K562 (cell line): ENCODE measurements around the gene ARHGAP22.

Experiments
- ADNP ChIP-seq: fragments of 200-800 bp; sonication (Bioruptor generic); IDR thresholded peaks from 2 replicates; pipeline ENCODE4 v1.6.1; 2016; ENCODE audit warnings: missing genetic modification characterization, missing compliant biosample characterization
- CTCF ChIP-seq, 3 experiments: IDR thresholded peaks in 2 of 3; conservative IDR thresholded peaks in 1 of 3; 2 replicates each; pipeline ENCODE4 v1.5.1; 2011 to 2012; ENCODE audit warnings: low read length in 3 of 3, mild to moderate bottlenecking in 3 of 3, control low read depth in 2 of 3, improper control_type of control experiment in 1 of 3, inconsistent platforms in 1 of 3, low read depth in 1 of 3, mixed read lengths in 1 of 3, moderate library complexity in 1 of 3; ENCODE audit not compliant: insufficient read depth in 2 of 3
- EP300 ChIP-seq: IDR thresholded peaks from 2 replicates; pipeline ENCODE4 v1.6.1; 2012; ENCODE audit warnings: low read length, improper control_type of control experiment
- ESRRA ChIP-seq: fragments of 450-650 bp; IDR thresholded peaks from 2 replicates; pipeline ENCODE4 v1.6.1; 2014; ENCODE audit warnings: low read depth, mild to moderate bottlenecking, moderate library complexity, borderline replicate concordance
- EZH2 ChIP-seq: IDR thresholded peaks from 2 replicates; pipeline ENCODE4 v1.6.1; 2012; ENCODE audit warnings: low read depth, mild to moderate bottlenecking, inconsistent platforms, low read length, borderline replicate concordance
- GTF2F1 ChIP-seq: IDR thresholded peaks from 2 replicates; pipeline ENCODE4 v1.6.1; 2011; ENCODE audit warnings: low read depth, low read length, improper control_type of control experiment
- KAT7 ChIP-seq: sonication (generic); formaldehyde crosslinking; IDR thresholded peaks from 2 replicates; pipeline ENCODE4 v1.8.0; 2022; ENCODE audit warnings: missing genetic modification reagents, mild to moderate bottlenecking, borderline replicate concordance
- MAFK ChIP-seq: IDR thresholded peaks from 2 replicates; pipeline ENCODE4 v1.6.1; 2011; ENCODE audit warnings: low read length, improper control_type of control experiment
- NFE2 ChIP-seq: IDR thresholded peaks from 2 replicates; pipeline ENCODE4 v1.6.1; 2014; ENCODE audit warnings: antibody characterized with exemption, low read depth
- RAD51 ChIP-seq: fragments of 450-650 bp; IDR thresholded peaks from 2 replicates; pipeline ENCODE4 v1.7.1; 2016; ENCODE audit warnings: low read depth, mild to moderate bottlenecking, borderline replicate concordance
- SMAD1 ChIP-seq: fragments of 150-350 bp; IDR thresholded peaks from 2 replicates; pipeline ENCODE4 v1.6.1; 2014; ENCODE audit warnings: low read length, low read depth; ENCODE audit not compliant: partially characterized antibody

DNA sequence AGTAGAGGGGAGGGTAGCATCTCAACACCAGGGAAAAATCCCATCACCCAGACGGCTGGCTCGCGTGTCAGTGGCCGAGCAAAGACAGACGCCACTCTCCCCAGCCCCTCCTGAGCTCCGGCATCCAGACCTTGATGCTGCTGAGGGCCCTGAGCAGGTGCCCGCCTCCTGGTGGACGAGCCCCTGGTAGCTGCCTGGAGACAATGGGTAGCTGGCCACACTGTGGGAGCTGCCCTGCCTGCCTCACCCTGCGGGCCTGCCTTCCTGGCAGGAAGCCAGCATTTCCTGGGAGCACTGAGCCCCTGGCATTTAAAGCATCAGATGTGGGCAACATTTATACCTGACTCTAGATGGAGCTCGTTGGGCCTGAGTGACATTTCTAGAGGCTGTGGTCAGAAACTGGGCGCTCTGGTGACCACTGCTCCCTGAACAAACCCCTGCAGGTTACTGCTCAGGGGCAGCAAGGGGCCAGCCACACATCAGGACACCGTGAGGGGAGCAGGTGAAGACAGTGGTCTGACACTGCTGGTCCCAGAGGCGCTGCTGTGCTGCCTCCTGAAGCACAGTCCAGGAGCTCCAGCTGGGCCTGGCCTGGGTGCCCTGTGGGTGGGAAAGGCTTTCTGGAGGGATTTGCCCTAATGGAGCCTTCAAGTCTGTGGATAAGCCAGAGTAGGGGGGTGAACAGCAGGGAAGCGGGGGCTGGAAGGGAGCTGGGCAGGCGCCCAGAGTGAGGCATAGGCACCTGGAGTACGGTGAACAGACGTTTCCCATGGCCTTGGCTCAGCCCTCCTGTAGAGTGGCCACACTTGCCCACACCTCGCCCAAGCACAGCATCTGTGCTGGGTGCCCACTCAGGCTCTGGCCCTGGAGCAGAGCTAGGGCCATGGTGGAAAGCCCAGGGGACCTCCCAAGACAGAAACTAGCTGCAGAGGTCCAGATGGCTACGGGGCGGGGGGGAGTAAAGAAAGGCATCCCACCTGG lies 159.7 kb downstream of the ARHGAP22 start:
- no peak for TF ChIP-seq EZH2
- no peak for TF ChIP-seq KAT7
- no peak for TF ChIP-seq RAD51
- no peak for TF ChIP-seq NFE2
- peak in 1 of 3 experiments; percentile 10; a peak in 1 of 6 replicates for TF ChIP-seq CTCF (IDR thresholded peaks at IDR 0.05 in 2 of 3, conservative IDR thresholded peaks at IDR 0.05 in 1 of 3; ENCODE audit: insufficient read depth in 2 of 3, low read depth in 1 of 3, low read length in 3 of 3)
- TF ChIP-seq MAFK: no peak
- TF ChIP-seq ESRRA: no peak
- TF ChIP-seq SMAD1: no peak
- no peak for TF ChIP-seq GTF2F1
- TF ChIP-seq EP300: no peak
- TF ChIP-seq ADNP: no peak
